Esophagus mucosa (tissue), 1 donor: ENCODE data around the gene RPS13. TPM values are rescaled to one million over a fixed set of nuclear protein-coding genes. Genes with fewer than 3 reads are reported as not detected.
"Not testable (repeated sequence)": the region's sequence is repeated elsewhere in the genome, so short reads cannot be mapped to it uniquely, and the experiment has no call there.

ENCODE experiments used
- ATAC-seq: fragments of 200-7000 bp; cut with Tn5 transposase; one replicate; pipeline ENCODE4 v1.9.1; 2020
- total RNA-seq: library from RNA; stranded (reverse); gene quantifications from one replicate; pipeline ENCODE4 v1.2.4, GENCODE V29; 2023
- donor health status: DM: yes; HTN: yes; CAD: no.

Gene RPS13
- total RNA-seq, 1 donor from 2014 or later = 952 TPM

GRCh38 chr11:17034027-17034426 lies 43.4 kb downstream of the RPS13 start:
- not testable (repeated sequence) for ATAC-seq

GRCh38 chr11:17026487-17027082 lies 50.9 kb downstream of the RPS13 start:
- ATAC-seq = peak; percentile 23

GRCh38 chr11:17024924-17025323 lies 52.5 kb downstream of the RPS13 start:
- ATAC-seq = no peak

Other genes with a start within 250 kb of the RPS13 start
- gene PLEKHA7, start 63.3 kb downstream of the RPS13 start, total RNA-seq = 48.2 TPM
- gene PIK3C2A, start 130.3 kb upstream of the RPS13 start, total RNA-seq = 29.9 TPM
- 93.7 TPM for gene NUCB2, start 199.1 kb upstream of the RPS13 start, total RNA-seq